ENCODE results near the gene TPRA1.

TPRA1 gene

GRCh38 chr3:127597020-127597771, 6.7 kb upstream of the TPRA1 start:
- intact Hi-C loops (cut with DNase I) = loop anchor here (10.0 kb wide), 1 partner anchor 458 kb away; the partner anchor contains the start of gene SEC61A1
- no peak for DNase-seq

- intact Hi-C loops (cut with DNase I) = loop anchor here (10.0 kb wide), 1 partner anchor 459 kb away; the partner anchor contains the start of gene SEC61A1
- peak in 1 of 10 donors; percentile 24 for DNase-seq
Observed at GRCh38 chr3:127595303-127595702, 4.8 kb upstream of the TPRA1 start.

DNA sequence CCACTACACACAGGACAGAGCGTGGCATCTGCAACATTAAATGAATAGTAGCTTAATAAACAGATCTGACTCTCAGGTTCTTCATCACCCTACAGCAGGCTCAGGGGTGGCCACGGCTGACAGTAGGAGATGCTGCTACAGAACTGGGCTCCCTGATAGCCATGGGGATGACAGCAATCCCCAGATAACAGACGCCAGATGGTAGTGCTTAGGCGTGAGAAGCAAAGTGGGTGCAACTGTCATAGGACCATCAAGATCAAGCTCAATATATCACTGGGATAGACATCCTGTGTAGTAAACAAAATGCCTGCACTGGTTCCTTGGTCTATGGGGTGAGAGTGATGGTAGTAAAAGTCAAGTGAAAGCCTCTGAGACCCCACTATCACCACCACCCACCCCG, 2.6 kb upstream of the TPRA1 start:
- intact Hi-C loops (cut with DNase I) = loop anchor here (10.0 kb wide), 1 partner anchor 462 kb away; the partner anchor contains the start of gene SEC61A1
- DNase-seq = no peak

GRCh38 chr3:127590282-127590592, 296 bp downstream of the TPRA1 start:
- intact Hi-C loops (cut with DNase I) = loop anchor here (10.0 kb wide), 1 partner anchor 465 kb away; the partner anchor contains the start of gene SEC61A1
- no peak for DNase-seq

DNA sequence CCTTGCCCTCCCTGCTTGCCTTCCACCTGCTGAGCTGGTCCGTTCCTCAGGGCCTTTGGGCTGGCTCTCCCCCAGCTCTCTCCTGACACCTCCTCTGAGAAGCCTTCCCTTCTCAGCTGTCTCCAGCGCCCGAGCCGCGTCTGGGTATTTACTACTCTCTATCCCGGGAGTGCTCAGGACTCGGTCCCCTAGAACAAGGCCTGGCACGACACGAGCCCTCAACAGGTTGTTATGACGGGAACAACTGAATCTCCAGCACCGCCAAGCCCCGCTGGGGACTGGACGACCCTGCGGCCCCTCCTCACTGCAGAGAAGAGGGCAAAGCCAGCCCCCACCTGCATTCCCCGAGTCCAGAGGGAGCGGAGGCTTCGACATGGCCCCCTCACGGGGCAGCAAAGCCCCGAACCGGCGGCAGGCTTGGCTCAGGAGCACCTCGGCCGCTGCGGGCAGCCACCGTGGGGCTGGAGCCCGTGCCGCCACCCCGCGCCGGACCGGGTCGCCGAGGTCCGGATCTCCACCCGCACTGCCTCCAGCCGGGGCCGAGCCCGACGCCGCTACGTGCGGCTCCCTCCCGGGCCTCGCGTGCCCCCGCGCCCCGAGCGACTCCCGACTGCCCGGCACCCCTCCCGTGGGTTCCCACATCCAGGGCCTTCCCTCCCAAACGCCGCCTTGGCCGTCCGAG, 792 bp downstream of the TPRA1 start:
- DNase-seq = peak in 3 of 10 donors; percentile 81 to 85 (median 84)
- intact Hi-C loops (cut with DNase I) = loop anchor here (10.0 kb wide), 1 partner anchor 465 kb away; the partner anchor contains the start of gene SEC61A1

DNA sequence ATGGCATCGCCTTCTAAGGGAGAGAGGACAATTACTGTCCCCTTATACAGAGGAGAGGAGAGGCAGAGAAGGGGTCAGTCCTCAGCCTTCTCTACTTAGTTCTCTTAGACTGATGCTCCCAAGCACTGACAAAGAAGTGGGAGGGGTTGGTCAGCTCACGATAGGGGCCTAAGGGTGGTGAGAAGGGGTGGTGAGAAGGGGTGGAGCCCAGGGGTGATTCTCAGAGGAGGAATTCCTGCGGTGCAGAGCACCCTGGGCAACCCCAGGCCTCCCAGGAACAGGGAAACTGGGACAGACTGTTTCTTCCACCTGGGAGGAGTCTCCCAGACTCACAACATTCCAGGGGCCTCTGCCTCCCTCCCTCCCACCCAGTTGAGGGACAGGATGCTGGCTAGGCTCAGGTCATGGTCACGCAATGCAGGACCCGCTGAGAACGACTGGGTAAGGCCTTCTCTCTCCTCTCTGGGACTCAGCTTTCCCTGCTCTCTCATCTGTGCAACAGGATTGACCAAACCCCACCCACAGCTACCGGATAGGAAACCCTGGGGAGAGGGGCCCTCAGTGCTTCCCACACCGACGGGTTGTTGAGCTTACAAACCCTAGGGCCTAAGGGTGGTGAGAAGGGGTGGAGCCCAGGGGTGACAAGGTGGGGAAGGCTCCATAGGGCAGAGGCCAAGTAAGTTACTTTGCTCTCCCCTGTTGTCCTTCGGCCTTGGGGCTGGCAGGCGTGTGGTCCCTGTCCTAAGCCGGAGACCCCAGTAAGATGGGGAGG, 1.5 kb downstream of the TPRA1 start:
- no peak for DNase-seq
- intact Hi-C loops (cut with DNase I) = no loop called here

DNA sequence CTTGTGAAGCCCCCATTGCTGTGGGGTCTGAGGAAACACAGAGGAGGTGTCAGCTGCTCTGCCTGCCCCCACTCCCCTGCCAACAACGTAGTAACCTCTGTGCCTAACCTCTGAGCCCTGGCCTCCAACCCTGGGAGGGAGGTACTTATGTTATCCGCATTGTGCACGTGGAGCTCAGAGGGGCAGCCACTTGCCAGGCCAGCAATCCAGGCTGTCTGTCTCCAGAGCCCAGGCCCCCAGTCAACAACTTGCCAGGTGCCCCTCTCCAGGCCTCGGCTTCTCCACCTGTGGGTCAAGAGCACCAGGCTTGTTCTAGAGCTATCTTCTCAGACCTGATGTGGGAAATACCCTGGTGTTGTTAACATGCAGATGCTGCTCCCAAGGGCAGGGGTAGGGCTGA, 2.7 kb downstream of the TPRA1 start:
- intact Hi-C loops (cut with DNase I) = no loop called here

DNA sequence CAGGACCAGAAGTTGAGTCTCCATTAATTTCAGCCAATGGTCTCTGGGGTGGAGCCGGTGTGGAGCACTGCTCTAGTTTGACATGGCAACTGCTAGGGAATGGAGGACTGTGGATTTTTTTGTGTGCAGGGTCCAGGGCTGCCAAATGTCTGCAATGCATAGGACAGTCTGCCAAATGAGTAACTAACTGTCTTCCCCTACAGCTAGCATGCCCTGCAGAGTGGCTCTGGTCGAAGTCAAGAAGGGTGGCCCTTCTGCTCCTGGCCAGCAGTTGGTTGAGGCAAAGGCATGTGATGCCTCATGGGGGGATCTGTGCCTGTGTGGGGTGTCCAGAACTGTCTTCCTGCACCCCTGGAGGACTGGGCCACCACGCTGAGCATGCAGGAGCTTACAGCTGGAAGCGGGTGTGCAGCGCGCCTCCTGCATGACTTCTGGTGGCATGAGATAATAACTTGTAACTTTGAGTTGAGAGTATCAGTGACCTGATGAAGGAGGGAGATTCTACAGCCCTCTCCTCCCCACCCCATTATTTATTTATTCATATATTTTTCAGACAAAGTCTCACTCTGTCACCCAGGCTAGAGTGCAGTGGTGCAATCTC, 4.6 kb downstream of the TPRA1 start:
- intact Hi-C loops (cut with DNase I) = no loop called here
- peak in 1 of 10 donors; percentile 38 for DNase-seq

More for the DNA sequence above, 2.7 kb downstream of the TPRA1 start:
- peak in 2 of 10 donors; percentile 52 to 75 for DNase-seq

DNA sequence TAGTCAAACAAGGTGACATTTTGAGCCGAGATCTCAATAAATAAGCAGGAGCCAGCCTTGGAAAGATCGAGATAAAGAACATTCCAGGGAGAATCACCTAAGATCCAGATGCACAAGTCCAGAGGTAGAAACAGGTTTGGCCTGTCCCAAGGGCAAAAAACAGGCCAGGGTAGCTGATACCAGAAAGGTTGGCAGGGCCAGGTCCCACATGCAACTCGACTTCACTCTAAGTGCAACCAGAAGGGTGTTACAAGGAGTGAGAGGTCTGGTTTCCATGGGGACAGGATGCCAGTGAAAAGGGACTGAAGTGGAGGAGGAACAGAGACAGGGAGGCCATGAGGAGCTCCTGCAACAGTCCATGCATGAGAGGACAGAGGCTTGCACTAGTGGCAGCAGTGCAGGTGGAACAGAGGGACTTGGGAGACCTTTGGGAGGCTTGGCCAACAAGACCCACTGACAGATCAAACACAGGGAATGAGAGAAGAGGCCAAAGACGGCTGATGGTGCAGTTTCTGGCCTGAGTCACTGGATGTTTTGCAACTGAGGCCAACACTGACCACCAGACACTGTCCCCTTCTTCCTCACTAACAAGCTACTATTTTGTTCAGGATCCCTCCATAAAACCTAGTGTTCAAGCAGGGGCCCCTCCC, 5.2 kb downstream of the TPRA1 start:
- no peak for DNase-seq
- intact Hi-C loops (cut with DNase I) = no loop called here

- intact Hi-C loops (cut with DNase I) = no loop called here
- DNase-seq = peak in 1 of 10 donors; percentile 17
Observed at GRCh38 chr3:127584734-127585133, 5.8 kb downstream of the TPRA1 start.

DNA sequence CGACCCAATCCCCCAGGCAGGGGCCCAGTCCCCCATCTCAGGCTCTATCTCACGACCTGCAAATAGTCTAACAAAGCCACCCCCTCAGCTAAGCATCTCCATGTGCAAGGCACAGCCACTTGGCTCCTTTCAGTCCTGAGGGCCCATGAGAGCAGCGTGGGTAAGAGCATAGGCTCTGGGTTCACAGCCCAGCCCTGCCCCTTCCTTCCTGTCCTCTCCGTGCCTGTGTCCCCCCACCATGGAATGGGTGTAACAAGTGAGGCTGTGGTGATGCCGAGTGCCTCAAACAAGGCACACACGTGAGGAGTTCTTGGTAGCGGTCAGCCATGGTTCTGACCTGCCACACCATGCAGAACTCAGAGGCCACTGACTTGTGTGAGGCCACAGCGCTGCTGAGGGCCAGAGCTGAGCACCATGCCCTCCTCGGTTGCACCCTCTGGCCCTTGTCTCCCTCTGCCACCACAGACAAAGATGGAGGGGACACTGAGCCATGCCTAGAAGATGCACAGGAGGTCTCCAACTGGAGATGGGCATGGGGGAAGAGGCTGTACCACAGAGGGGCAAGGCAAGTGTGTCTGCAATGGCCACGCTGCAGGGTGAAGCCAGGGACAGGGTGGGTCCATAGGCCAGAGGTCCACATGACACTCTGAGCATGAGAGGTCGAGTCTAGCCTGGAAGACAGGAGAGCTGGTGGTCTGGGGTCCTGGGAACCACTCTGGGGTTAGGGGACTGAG, 10.0 kb downstream of the TPRA1 start:
- intact Hi-C loops (cut with DNase I) = no loop called here
- DNase-seq = peak in 1 of 10 donors; percentile 62

- intact Hi-C loops (cut with DNase I) = no loop called here
- DNase-seq = peak in 1 of 10 donors; percentile 45
Observed at GRCh38 chr3:127578802-127579201, 11.7 kb downstream of the TPRA1 start.

- DNase-seq = peak in 1 of 10 donors; percentile 46
- intact Hi-C loops (cut with DNase I) = no loop called here
Observed at GRCh38 chr3:127578168-127578567, 12.4 kb downstream of the TPRA1 start.

DNA sequence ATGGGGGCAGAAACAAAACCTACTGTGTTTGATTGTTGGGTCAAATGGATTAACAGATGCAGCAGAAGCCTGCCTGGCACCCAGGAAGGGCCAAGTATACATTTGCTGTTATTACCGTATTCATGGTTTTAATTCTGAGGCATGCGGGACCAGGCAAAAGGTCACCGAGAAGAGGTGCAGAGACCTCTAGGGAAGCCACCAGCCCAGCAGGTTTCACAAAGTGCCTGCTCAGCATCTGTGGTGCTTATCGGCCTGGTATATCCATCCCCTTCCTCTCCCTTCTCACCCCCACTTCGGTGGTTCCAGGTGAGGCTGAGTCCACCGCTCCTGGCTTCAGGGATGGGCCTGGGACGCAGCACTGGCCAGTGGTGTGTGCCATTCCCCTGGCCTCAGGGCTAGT, 13.1 kb downstream of the TPRA1 start:
- peak in 1 of 10 donors; percentile 31 for DNase-seq
- intact Hi-C loops (cut with DNase I) = no loop called here

GRCh38 chr3:127574880-127575878, 15.4 kb downstream of the TPRA1 start:
- intact Hi-C loops (cut with DNase I) = loop anchor here (2.0 kb wide), 1 partner anchor 396 kb away; no protein-coding TSS in a partner anchor
- peak; percentile 73 to 98 (median 86) for DNase-seq

GRCh38 chr3:127573912-127574311, 16.6 kb downstream of the TPRA1 start:
- intact Hi-C loops (cut with DNase I) = loop anchor here (2.0 kb wide), 1 partner anchor 397 kb away; no protein-coding TSS in a partner anchor

GRCh38 chr3:127573401-127573800, 17.1 kb downstream of the TPRA1 start:
- intact Hi-C loops (cut with DNase I) = no loop called here
- peak in 1 of 10 donors; percentile 60 for DNase-seq

More at GRCh38 chr3:127573912-127574311, 16.6 kb downstream of the TPRA1 start:
- peak in 1 of 10 donors; percentile 47 for DNase-seq

DNA sequence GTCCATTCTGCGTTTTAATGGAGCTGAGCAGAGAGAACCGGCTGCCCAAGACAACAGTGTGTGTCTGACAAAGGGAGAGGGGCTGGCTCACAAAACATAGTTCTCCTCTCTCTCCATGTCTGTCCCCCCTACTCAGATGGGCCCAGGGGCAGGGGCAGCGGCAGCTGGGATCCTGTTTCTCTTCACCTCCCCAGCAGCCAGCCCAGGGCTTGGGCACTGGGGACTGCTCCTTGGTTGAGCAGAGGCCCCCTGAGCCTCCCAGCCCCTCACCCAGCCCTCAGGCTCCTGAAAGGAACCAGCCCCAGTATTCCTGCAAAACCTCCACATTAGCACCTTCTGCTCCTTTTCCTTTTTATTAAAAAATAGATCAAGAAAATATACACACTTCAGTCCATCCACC, 17.8 kb downstream of the TPRA1 start:
- DNase-seq = peak in 1 of 10 donors; percentile 42
- intact Hi-C loops (cut with DNase I) = no loop called here
